Keratinocyte (primary cell): ENCODE data around the gene CPEB3. TPM values are rescaled to one million over a fixed set of nuclear protein-coding genes. Genes with fewer than 3 reads are reported as not detected.

Source experiments
- DNase-seq: peaks from one replicate; pipeline ENCODE4 v3.0.0-alpha.2; 2011; ENCODE audit warnings: low read depth, missing footprints, low spot score
- FAIRE-seq: peaks from 2 replicates; lab custom pipeline; 2011; peaks lifted over from hg19 to GRCh38; lab: Jason Lieb, UNC
- H2AFZ ChIP-seq: 2 replicates; pipeline ENCODE4 v1.6.0; 2012; ENCODE audit warnings: low read length, control low read depth, inconsistent platforms; ENCODE audit not compliant: control insufficient read depth
- H3K27ac ChIP-seq: 2 replicates; pipeline ENCODE4 v1.5.1; 2011; ENCODE audit warnings: low read length; ENCODE audit not compliant: control insufficient read depth, insufficient read depth
- H3K27me3 ChIP-seq: 3 replicates; pipeline ENCODE4 v1.6.0; 2011; ENCODE audit warnings: low read length; ENCODE audit not compliant: control insufficient read depth, insufficient read depth; ENCODE audit errors: extremely low read depth
- H3K36me3 ChIP-seq, 2 experiments: 2 replicates in 1 of 2; 3 replicates in 1 of 2; pipeline ENCODE4 v1.5.1; 2011; ENCODE audit warnings: low read length in 2 of 2, mild to moderate bottlenecking in 1 of 2; ENCODE audit not compliant: control insufficient read depth in 2 of 2, insufficient read depth in 2 of 2; ENCODE audit errors: extremely low read depth in 1 of 2
- H3K4me1 ChIP-seq: 3 replicates; pipeline ENCODE4 v1.5.1; 2011; ENCODE audit warnings: low read length; ENCODE audit not compliant: control insufficient read depth, insufficient read depth; ENCODE audit errors: extremely low read depth
- H3K4me2 ChIP-seq: 3 replicates; pipeline ENCODE4 v1.6.0; 2011; ENCODE audit warnings: low read depth, low read length; ENCODE audit not compliant: control insufficient read depth, insufficient read depth; ENCODE audit errors: extremely low read depth
- H3K4me3 ChIP-seq, 3 experiments: fragments of 200-600 bp in 1 of 3; sonication (generic) in 1 of 3; 2 replicates in 2 of 3; 3 replicates in 1 of 3; pipeline ENCODE4 v1.5.1; 2011 to 2016; ENCODE audit warnings: low read length in 3 of 3, mild to moderate bottlenecking in 3 of 3, control low read depth in 2 of 3, inconsistent platforms in 1 of 3, low read depth in 1 of 3, mixed read lengths in 1 of 3, mixed run types in 1 of 3, moderate library complexity in 1 of 3; ENCODE audit not compliant: control insufficient read depth in 2 of 3, insufficient read depth in 2 of 3; ENCODE audit errors: extremely low read depth in 1 of 3
- H3K79me2 ChIP-seq: 2 replicates; pipeline ENCODE4 v1.6.0; 2012; ENCODE audit warnings: low read length; ENCODE audit not compliant: control insufficient read depth, insufficient read depth
- H3K9ac ChIP-seq: 3 replicates; pipeline ENCODE4 v1.6.0; 2011; ENCODE audit warnings: low read length; ENCODE audit not compliant: control insufficient read depth, insufficient read depth; ENCODE audit errors: extremely low read depth
- H3K9me1 ChIP-seq: 3 replicates; pipeline ENCODE4 v1.6.0; 2011; ENCODE audit warnings: low read length; ENCODE audit not compliant: control insufficient read depth, insufficient read depth; ENCODE audit errors: extremely low read depth
- H3K9me3 ChIP-seq: 2 replicates; pipeline ENCODE4 v1.5.1; 2012; ENCODE audit warnings: low read depth, low read length; ENCODE audit not compliant: control insufficient read depth
- H4K20me1 ChIP-seq: 3 replicates; pipeline ENCODE4 v1.6.0; 2011; ENCODE audit warnings: low read length; ENCODE audit not compliant: control insufficient read depth, insufficient read depth; ENCODE audit errors: extremely low read depth
- EZH2 ChIP-seq: IDR thresholded peaks from one replicate; pipeline ENCODE4 v1.6.1; 2012; ENCODE audit warnings: inconsistent platforms, mild to moderate bottlenecking, low read length, moderate library complexity
- dilution Hi-C: fragments of 300-500 bp; cut with MboI; formaldehyde crosslinking; loops from one replicate; pipeline ENCODE4 v1.7.0; 2020; ENCODE audit warnings: low sequenced_read_pairs; ENCODE audit not compliant: extremely low pct_ligation_motif_present
- polyA plus RNA-seq, 5 experiments: library from polyadenylated mRNA; depleted of rRNA in 3 of 5; stranded (reverse) in 3 of 5; stranded (forward) in 1 of 5; unstranded in 1 of 5; fragments of >200 nt; gene quantifications; 1 replicate in 1 of 5; 2 replicates in 3 of 5; 3 replicates in 1 of 5; pipeline versions ENCODE4 v1.2.1 to v1.2.3, GENCODE V29; 2011 to 2012; ENCODE audit warnings: missing spikeins in 2 of 5, low read depth in 1 of 5, low replicate concordance in 1 of 5
- TF ChIP-seq, protein P1 (sequence below), 3 experiments: IDR thresholded peaks in 1 of 3; conservative IDR thresholded peaks in 1 of 3; optimal IDR thresholded peaks in 1 of 3; 2 replicates in 2 of 3; 3 replicates in 1 of 3; pipeline versions ENCODE3 to v1.5.1; 2011; ENCODE audit warnings: low read length in 3 of 3, mild to moderate bottlenecking in 3 of 3, moderate library complexity in 2 of 3, control low read depth in 1 of 3, inconsistent platforms in 1 of 3; ENCODE audit not compliant: insufficient read depth in 2 of 3; ENCODE audit errors: extremely low read depth in 1 of 3

Gene CPEB3
- polyA plus RNA-seq, 1 donor (not counting 4 experiments of a cell fraction or from before 2014, with no cell fraction given) = 0.47 TPM

DNA sequence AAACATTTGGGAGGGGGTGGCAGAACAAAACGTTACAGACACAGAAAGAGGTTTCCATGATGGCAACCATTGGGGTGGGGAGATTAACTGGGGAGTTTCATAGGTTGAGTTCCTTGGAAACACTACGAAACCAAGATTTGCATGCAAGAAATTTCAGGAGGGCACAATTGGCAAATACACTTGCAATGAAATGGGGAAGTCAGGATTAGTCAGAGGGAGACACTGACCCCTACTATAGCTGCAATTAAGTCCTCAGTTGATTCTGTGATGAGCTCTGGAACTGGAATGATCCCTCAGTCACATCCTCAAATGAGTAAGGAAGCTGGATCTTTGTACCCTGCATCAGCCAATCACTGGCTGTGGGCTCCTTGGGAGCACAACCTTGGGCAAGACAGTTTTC is 22.1 kb downstream of the CPEB3 start:
- H3K9ac ChIP-seq = no peak overlapping the region
- H3K9me1 ChIP-seq = no peaks in the 10 kb centered on the region
- dilution Hi-C loops = no loop called here
- H3K4me1 ChIP-seq = no peaks in the 10 kb centered on the region
- H2AFZ ChIP-seq = no peak overlapping the region
- H3K79me2 ChIP-seq = no peaks in the 10 kb centered on the region
- no peaks in the 10 kb centered on the region for H3K27me3 ChIP-seq
- H3K4me3 ChIP-seq = no peak overlapping the region
- TF ChIP-seq, protein P1, sequence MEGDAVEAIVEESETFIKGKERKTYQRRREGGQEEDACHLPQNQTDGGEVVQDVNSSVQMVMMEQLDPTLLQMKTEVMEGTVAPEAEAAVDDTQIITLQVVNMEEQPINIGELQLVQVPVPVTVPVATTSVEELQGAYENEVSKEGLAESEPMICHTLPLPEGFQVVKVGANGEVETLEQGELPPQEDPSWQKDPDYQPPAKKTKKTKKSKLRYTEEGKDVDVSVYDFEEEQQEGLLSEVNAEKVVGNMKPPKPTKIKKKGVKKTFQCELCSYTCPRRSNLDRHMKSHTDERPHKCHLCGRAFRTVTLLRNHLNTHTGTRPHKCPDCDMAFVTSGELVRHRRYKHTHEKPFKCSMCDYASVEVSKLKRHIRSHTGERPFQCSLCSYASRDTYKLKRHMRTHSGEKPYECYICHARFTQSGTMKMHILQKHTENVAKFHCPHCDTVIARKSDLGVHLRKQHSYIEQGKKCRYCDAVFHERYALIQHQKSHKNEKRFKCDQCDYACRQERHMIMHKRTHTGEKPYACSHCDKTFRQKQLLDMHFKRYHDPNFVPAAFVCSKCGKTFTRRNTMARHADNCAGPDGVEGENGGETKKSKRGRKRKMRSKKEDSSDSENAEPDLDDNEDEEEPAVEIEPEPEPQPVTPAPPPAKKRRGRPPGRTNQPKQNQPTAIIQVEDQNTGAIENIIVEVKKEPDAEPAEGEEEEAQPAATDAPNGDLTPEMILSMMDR (optimal IDR thresholded peaks at IDR 0.05 in 1 of 3, IDR thresholded peaks at IDR 0.05 in 1 of 3, conservative IDR thresholded peaks at IDR 0.05 in 1 of 3; ENCODE audit: extremely low read depth in 1 of 3, insufficient read depth in 2 of 3, low read length in 3 of 3) = no peak
- TF ChIP-seq EZH2 = no peak
- DNase-seq = no peak
- no peaks in the 10 kb centered on the region for H4K20me1 ChIP-seq
- no peaks in the 10 kb centered on the region for H3K36me3 ChIP-seq
- no peak for FAIRE-seq
- no peaks in the 10 kb centered on the region for H3K9me3 ChIP-seq
- H3K4me2 ChIP-seq = no peak overlapping the region
- H3K27ac ChIP-seq = no peak overlapping the region

- Histone ChIP-seq H3K27me3 (no peaks in the 10 kb centered on the region), H4K20me1 (no peaks in the 10 kb centered on the region), H3K9me3 (no peaks in the 10 kb centered on the region), H3K4me2 (no peak overlapping the region), H3K9ac (no peak overlapping the region), H2AFZ (no peak overlapping the region), H3K4me1 (no peaks in the 10 kb centered on the region), H3K4me3 (no peak overlapping the region), H3K27ac (no peak overlapping the region), H3K9me1 (no peaks in the 10 kb centered on the region), H3K36me3 (no peaks in the 10 kb centered on the region), H3K79me2 (no peaks in the 10 kb centered on the region)
- TF ChIP-seq, protein P1 (optimal IDR thresholded peaks at IDR 0.05 in 1 of 3, IDR thresholded peaks at IDR 0.05 in 1 of 3, conservative IDR thresholded peaks at IDR 0.05 in 1 of 3; ENCODE audit: extremely low read depth in 1 of 3, insufficient read depth in 2 of 3, low read length in 3 of 3) = no peak
- no peak for TF ChIP-seq EZH2
- FAIRE-seq (no peak), DNase-seq (no peak)
- dilution Hi-C loops = no loop called here
Observed at GRCh38 chr10:92267343-92267742, 23.5 kb downstream of the CPEB3 start.
